Measurements from ENCODE around the gene HHIPL1.
A peak's percentile ranks its signal among the peaks of the same experiment; 100 is the strongest.

HHIPL1 gene

GRCh38 chr14:99643343-99643742, 1.6 kb upstream of the HHIPL1 start:
- no peaks in the 10 kb centered on the region for H3K27me3 ChIP-seq (ENCODE audit: low read depth, low read length)
- no peak overlapping the region for H3K27ac ChIP-seq (ENCODE audit: low read length)
- H3K36me3 ChIP-seq (ENCODE audit: control insufficient read depth in 1 of 2, insufficient read depth in 2 of 2, low read length in 2 of 2) = no peaks in the 10 kb centered on the region
- no peak overlapping the region for H3K4me3 ChIP-seq (ENCODE audit: low read depth in 1 of 2, low read length in 2 of 2)
- H3K4me1 ChIP-seq (ENCODE audit: control insufficient read depth in 1 of 2, insufficient read depth in 2 of 2, low read length in 2 of 2) = peaks cover 0 to 9% of the 10 kb centered on the region in 2 donors
- no peaks in the 10 kb centered on the region for H3K9me3 ChIP-seq (ENCODE audit: control insufficient read depth in 1 of 2, low read length in 2 of 2)

- H3K4me3 ChIP-seq (ENCODE audit: low read depth in 1 of 2, low read length in 2 of 2) = no peak overlapping the region
- no peaks in the 10 kb centered on the region for H3K36me3 ChIP-seq (ENCODE audit: control insufficient read depth in 1 of 2, insufficient read depth in 2 of 2, low read length in 2 of 2)
- H3K27me3 ChIP-seq (ENCODE audit: low read depth, low read length) = no peaks in the 10 kb centered on the region
- H3K4me1 ChIP-seq (ENCODE audit: control insufficient read depth in 1 of 2, insufficient read depth in 2 of 2, low read length in 2 of 2) = peaks cover 0 to 9% of the 10 kb centered on the region in 2 donors
- no peak overlapping the region for H3K27ac ChIP-seq (ENCODE audit: low read length)
- H3K9me3 ChIP-seq (ENCODE audit: control insufficient read depth in 1 of 2, low read length in 2 of 2) = no peaks in the 10 kb centered on the region
These were observed 818 bp upstream of the HHIPL1 start for GRCh38 chr14:99644035-99644587.

GRCh38 chr14:99645545-99646505, 896 bp downstream of the HHIPL1 start:
- Histone ChIP-seq H3K9me3 (ENCODE audit: control insufficient read depth in 1 of 2, low read length in 2 of 2) (no peaks in the 10 kb centered on the region), H3K27ac (ENCODE audit: low read length) (no peak overlapping the region), H3K27me3 (ENCODE audit: low read depth, low read length) (no peaks in the 10 kb centered on the region), H3K4me1 (ENCODE audit: control insufficient read depth in 1 of 2, insufficient read depth in 2 of 2, low read length in 2 of 2) (peaks cover 0 to 9% of the 10 kb centered on the region in 2 donors), H3K36me3 (ENCODE audit: control insufficient read depth in 1 of 2, insufficient read depth in 2 of 2, low read length in 2 of 2) (no peaks in the 10 kb centered on the region), H3K4me3 (ENCODE audit: low read depth in 1 of 2, low read length in 2 of 2) (peak overlapping the region in 1 of 2 donors; percentile 68)

- no peaks in the 10 kb centered on the region for H3K36me3 ChIP-seq (ENCODE audit: control insufficient read depth in 1 of 2, insufficient read depth in 2 of 2, low read length in 2 of 2)
- H3K27ac ChIP-seq (ENCODE audit: low read length) = no peak overlapping the region
- peaks cover 0 to 9% of the 10 kb centered on the region in 2 donors for H3K4me1 ChIP-seq (ENCODE audit: control insufficient read depth in 1 of 2, insufficient read depth in 2 of 2, low read length in 2 of 2)
These were observed 2.5 kb downstream of the HHIPL1 start for GRCh38 chr14:99647411-99647810.

GRCh38 chr14:99648027-99648784, 3.3 kb downstream of the HHIPL1 start:
- H3K27me3 ChIP-seq (ENCODE audit: low read depth, low read length) = no peaks in the 10 kb centered on the region
- H3K27ac ChIP-seq (ENCODE audit: low read length) = no peak overlapping the region
- no peak overlapping the region for H3K4me3 ChIP-seq (ENCODE audit: low read depth in 1 of 2, low read length in 2 of 2)
- no peaks in the 10 kb centered on the region for H3K9me3 ChIP-seq (ENCODE audit: control insufficient read depth in 1 of 2, low read length in 2 of 2)
- H3K36me3 ChIP-seq (ENCODE audit: control insufficient read depth in 1 of 2, insufficient read depth in 2 of 2, low read length in 2 of 2) = no peaks in the 10 kb centered on the region
- H3K4me1 ChIP-seq (ENCODE audit: control insufficient read depth in 1 of 2, insufficient read depth in 2 of 2, low read length in 2 of 2) = peaks cover 0 to 9% of the 10 kb centered on the region in 2 donors

More at GRCh38 chr14:99647411-99647810, 2.5 kb downstream of the HHIPL1 start:
- Histone ChIP-seq H3K9me3 (ENCODE audit: control insufficient read depth in 1 of 2, low read length in 2 of 2) (no peaks in the 10 kb centered on the region), H3K4me3 (ENCODE audit: low read depth in 1 of 2, low read length in 2 of 2) (no peak overlapping the region), H3K27me3 (ENCODE audit: low read depth, low read length) (no peaks in the 10 kb centered on the region)

- Histone ChIP-seq H3K27me3 (ENCODE audit: low read depth, low read length) (no peaks in the 10 kb centered on the region), H3K9me3 (ENCODE audit: control insufficient read depth in 1 of 2, low read length in 2 of 2) (no peaks in the 10 kb centered on the region), H3K27ac (ENCODE audit: low read length) (no peak overlapping the region), H3K36me3 (ENCODE audit: control insufficient read depth in 1 of 2, insufficient read depth in 2 of 2, low read length in 2 of 2) (no peaks in the 10 kb centered on the region), H3K4me3 (ENCODE audit: low read depth in 1 of 2, low read length in 2 of 2) (no peak overlapping the region), H3K4me1 (ENCODE audit: control insufficient read depth in 1 of 2, insufficient read depth in 2 of 2, low read length in 2 of 2) (peaks cover 0 to 9% of the 10 kb centered on the region in 2 donors)
These were observed 4.3 kb downstream of the HHIPL1 start for GRCh38 chr14:99649219-99649618.

- H3K4me3 ChIP-seq (ENCODE audit: low read depth in 1 of 2, low read length in 2 of 2) = no peak overlapping the region
- H3K27ac ChIP-seq (ENCODE audit: low read length) = no peak overlapping the region
- H3K4me1 ChIP-seq (ENCODE audit: control insufficient read depth in 1 of 2, insufficient read depth in 2 of 2, low read length in 2 of 2) = peaks cover 0 to 9% of the 10 kb centered on the region in 2 donors
- no peaks in the 10 kb centered on the region for H3K36me3 ChIP-seq (ENCODE audit: control insufficient read depth in 1 of 2, insufficient read depth in 2 of 2, low read length in 2 of 2)
- H3K9me3 ChIP-seq (ENCODE audit: control insufficient read depth in 1 of 2, low read length in 2 of 2) = no peaks in the 10 kb centered on the region
- H3K27me3 ChIP-seq (ENCODE audit: low read depth, low read length) = no peaks in the 10 kb centered on the region
These were observed 4.7 kb downstream of the HHIPL1 start for GRCh38 chr14:99649643-99650042.

GRCh38 chr14:99650189-99650588, 5.3 kb downstream of the HHIPL1 start:
- no peaks in the 10 kb centered on the region for H3K27me3 ChIP-seq (ENCODE audit: low read depth, low read length)
- H3K36me3 ChIP-seq (ENCODE audit: control insufficient read depth in 1 of 2, insufficient read depth in 2 of 2, low read length in 2 of 2) = no peaks in the 10 kb centered on the region
- H3K27ac ChIP-seq (ENCODE audit: low read length) = no peak overlapping the region
- no peaks in the 10 kb centered on the region for H3K9me3 ChIP-seq (ENCODE audit: control insufficient read depth in 1 of 2, low read length in 2 of 2)
- H3K4me3 ChIP-seq (ENCODE audit: low read depth in 1 of 2, low read length in 2 of 2) = no peak overlapping the region
- peaks cover 0 to 9% of the 10 kb centered on the region in 2 donors for H3K4me1 ChIP-seq (ENCODE audit: control insufficient read depth in 1 of 2, insufficient read depth in 2 of 2, low read length in 2 of 2)

GRCh38 chr14:99651953-99652746, 7.2 kb downstream of the HHIPL1 start:
- Histone ChIP-seq H3K9me3 (ENCODE audit: control insufficient read depth in 1 of 2, low read length in 2 of 2) (no peaks in the 10 kb centered on the region), H3K27ac (ENCODE audit: low read length) (no peak overlapping the region), H3K4me1 (ENCODE audit: control insufficient read depth in 1 of 2, insufficient read depth in 2 of 2, low read length in 2 of 2) (no peaks in the 10 kb centered on the region), H3K4me3 (ENCODE audit: low read depth in 1 of 2, low read length in 2 of 2) (no peak overlapping the region), H3K27me3 (ENCODE audit: low read depth, low read length) (no peaks in the 10 kb centered on the region), H3K36me3 (ENCODE audit: control insufficient read depth in 1 of 2, insufficient read depth in 2 of 2, low read length in 2 of 2) (no peaks in the 10 kb centered on the region)

GRCh38 chr14:99654235-99654985, 9.5 kb downstream of the HHIPL1 start:
- Histone ChIP-seq H3K36me3 (ENCODE audit: control insufficient read depth in 1 of 2, insufficient read depth in 2 of 2, low read length in 2 of 2) (no peaks in the 10 kb centered on the region), H3K27me3 (ENCODE audit: low read depth, low read length) (peaks cover 6% of the 10 kb centered on the region), H3K4me3 (ENCODE audit: low read depth in 1 of 2, low read length in 2 of 2) (no peak overlapping the region), H3K4me1 (ENCODE audit: control insufficient read depth in 1 of 2, insufficient read depth in 2 of 2, low read length in 2 of 2) (no peaks in the 10 kb centered on the region), H3K27ac (ENCODE audit: low read length) (no peak overlapping the region), H3K9me3 (ENCODE audit: control insufficient read depth in 1 of 2, low read length in 2 of 2) (no peaks in the 10 kb centered on the region)

Measured in muscle layer of duodenum (tissue), 2 donors.